HG02678 (cell line): ENCODE results near the gene SPEM3.
A peak's percentile ranks its signal among the peaks of the same experiment; 100 is the strongest.

Source experiments
- ATAC-seq: cut with Tn5 transposase; IDR thresholded peaks from one replicate; pipeline ENCODE4 v1.9.1; 2021; ENCODE audit warnings: mild to moderate bottlenecking, moderate library complexity; ENCODE audit not compliant: unreplicated experiment

Gene SPEM3

GRCh38 chr17:7403727-7403976 lies 25.0 kb upstream of the SPEM3 start:
- ATAC-seq: no peak

DNA sequence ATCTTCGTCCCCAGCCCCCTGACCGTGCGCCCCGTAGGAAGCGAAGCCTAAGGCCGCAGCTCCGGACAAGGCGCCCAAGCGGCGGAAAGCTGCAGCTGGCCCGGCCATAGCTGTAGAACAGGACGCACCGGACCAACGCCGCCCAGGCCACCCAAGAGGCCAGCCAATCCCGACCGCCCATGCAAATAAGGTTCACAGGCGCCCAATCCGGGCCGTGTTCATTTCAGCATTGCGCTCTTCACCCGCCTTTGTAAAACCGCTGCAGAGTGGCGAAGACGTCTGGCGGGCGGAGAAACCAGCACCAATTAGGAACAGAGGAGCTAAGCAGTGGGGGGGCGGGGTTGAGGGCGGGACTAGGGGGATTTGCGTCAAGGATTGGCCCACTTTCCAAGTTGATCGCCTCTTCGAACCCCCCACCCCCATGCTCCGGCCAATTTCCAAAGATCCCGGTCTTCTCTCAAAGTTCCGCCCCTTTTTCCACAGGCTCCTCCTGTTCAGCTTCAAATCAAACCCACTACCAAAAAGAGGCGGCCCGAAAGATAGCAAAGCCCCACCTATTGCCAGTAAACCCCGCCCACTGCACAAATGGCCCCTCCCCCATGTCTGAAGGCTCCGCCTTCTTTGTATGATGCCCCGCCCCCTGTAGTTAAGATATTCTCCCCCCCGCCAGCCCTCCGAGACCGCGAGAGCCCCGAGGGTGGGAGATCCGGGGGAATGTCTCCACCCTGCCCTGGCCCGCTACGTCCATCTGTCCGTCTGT lies 24.5 kb upstream of the SPEM3 start, which contains the start of gene TMEM256:
Gene TMEM256, minus strand, starts transcription at position 121 of the 760 bp plus-strand sequence. Its CDS starts 13 bp downstream, at position 108.
- ATAC-seq: peak; percentile 96

DNA sequence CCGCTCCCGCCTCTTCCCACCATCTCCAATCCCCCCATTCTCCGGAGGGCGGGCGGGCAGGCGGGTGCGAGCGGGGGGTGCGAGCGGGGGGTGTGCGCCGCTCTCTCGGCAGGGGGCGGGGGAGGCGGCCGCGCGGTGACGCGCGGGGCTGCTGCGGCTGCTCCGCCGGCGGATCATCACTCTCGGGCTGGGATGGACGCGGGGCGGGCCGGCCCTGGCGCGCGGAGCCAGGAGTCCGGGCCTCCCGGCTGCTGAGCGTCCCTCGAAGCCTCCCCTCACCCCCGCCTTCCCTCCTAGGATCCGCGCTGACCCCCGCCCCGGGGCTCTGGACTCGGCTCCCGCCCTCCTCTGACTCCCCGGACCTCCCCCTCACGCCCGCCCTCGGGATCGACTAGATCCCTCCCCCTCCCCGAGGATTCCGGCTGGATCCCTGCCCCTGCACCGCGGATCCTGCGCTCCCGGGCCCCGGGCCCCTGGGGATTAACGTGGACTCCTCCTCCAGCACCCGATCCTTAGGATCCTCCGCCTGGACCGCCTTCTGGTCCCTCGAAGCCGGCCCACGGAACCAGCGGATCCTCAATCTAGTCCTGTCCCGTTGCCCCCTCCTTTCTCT lies 23.8 kb upstream of the SPEM3 start:
- ATAC-seq: peak; percentile 9

DNA sequence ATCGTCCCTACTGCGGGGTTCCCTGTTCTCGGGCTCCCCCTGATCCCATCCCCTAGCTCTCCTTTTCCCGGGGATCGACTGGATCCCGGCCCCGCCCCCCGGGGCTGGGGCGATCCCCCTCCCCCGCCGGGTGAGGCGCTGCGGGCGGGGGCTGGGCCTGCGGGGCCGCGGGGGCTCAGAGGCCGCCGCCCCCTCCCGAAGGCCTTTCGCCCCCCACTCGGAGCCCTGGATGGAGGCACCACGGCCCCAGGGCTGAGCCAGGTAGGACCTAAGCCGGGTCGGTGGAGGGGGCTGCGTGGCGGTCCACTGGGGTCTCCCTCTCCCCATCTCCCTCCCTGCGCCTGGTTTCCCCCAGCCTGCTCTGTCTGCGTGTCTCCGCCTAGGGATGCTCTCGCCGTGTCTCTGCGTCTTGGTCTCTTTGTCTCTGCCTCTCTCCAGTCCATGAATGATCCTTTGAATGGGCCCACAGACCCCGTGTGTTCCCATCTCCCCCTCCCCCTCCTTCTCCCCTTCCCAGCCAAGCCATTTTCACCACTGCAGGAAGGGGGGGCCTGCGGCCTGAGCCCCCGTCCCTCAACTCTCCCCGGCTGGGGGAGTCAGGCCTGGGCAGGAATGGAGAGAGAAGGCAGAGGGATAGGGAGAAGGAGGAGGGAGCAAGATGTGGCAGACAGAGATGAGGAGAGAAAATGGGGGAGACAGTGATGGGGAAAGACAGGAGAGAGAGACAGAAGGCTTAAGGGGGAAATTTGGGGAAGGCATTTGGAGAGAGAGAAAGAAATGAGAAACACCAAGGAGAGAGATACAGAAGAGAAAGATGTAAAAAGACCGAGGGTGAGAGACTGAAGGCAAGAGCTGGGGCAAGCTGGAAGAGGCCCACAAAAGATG lies 23.1 kb upstream of the SPEM3 start:
- ATAC-seq: no peak

DNA sequence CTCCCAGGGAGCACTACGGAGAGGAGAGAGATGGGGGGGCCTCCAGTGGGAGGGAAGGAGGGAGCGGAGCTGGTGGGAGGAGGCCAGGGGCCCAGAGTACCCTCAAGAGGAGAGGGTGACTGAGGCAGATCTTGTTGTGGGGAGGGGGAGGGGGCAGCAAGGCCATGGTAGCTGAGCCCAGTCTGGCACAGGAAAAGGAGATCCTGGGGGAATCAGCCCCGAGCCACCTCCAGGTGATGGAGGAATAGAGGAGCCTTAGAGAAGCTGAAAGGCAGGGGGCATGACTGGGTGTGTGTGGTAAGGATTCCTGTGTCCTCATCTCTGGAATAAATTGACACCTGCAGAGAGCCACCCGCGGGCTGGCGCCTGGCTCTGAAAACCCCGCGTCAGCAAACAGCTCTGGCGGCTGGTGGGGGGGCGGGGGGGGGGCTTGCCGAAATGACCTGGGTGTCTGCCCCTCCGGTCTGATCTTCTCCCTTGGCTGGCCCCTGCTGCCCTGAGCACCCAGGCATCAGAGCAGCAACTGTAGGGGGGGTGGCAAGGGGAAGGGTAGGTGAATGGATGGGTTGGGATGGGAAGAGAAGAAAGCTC lies 22.3 kb upstream of the SPEM3 start:
- ATAC-seq: no peak

DNA sequence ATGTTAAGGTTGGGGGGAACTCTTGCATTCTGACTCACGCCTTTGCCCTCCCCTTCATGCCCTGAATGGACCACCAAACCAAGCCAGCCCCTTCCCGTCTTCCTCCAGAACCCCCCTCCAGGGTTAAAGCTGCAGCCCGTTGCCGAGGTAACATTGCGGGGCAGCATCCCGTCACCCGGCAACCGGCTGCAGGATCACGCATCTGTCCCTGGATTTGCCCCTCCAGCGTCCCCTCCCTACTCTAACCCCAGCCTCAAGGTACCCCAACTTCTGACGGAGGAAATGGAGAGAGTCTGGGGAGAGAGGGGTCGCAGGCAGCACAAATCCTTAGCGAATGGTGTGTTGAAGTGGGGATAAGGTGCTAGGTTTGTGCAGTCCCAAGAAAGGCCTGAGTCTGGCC lies 21.6 kb upstream of the SPEM3 start:
- ATAC-seq: no peak

GRCh38 chr17:7407485-7408251 lies 21.0 kb upstream of the SPEM3 start, which contains the start of gene NLGN2:
Gene NLGN2 (plus strand): TSS chr17:7407845. CDS start chr17:7408256, 411 bp downstream.
- no peak for ATAC-seq

- ATAC-seq: no peak
Observed at GRCh38 chr17:7408252-7408727, 20.4 kb upstream of the SPEM3 start.

- ATAC-seq: no peak
Observed at GRCh38 chr17:7408863-7409262, 19.8 kb upstream of the SPEM3 start.

DNA sequence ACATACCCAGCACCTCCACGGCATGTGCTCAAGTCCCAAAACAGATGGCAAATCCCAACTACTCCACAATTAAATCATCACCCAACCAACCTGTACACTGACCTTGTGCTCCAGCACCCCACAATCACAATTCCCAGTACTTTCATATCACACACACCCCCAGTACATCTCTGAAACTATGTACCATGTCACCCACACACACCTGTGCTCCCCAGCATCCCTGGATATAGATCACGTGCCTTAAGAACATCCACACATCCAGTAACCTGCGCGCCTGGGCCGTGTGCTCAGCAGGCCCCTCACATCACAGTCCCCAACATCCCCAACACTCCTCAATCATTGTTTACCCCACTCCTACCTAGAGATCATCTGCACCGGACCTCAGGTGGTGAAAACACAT lies 18.9 kb upstream of the SPEM3 start:
- no peak for ATAC-seq

- ATAC-seq: no peak
Observed at GRCh38 chr17:7410634-7411426, 17.8 kb upstream of the SPEM3 start.

DNA sequence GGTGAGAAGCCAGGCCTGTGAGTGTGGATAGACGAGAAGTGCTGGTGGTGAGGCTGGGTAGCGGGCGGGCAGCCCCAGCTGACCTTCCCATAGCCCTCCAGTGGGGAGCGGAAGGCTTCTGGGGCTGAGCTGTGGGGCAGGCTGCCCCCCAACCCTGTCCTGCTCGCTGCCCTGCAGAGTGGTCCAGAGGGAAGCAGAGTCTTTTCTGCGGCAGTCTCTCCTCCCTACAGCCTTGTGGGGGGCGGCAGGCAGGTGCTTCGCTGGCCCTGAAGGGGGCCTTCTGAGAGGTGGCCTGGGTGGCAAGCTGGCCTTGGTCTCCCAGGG lies 17.3 kb upstream of the SPEM3 start:
- ATAC-seq: no peak

DNA sequence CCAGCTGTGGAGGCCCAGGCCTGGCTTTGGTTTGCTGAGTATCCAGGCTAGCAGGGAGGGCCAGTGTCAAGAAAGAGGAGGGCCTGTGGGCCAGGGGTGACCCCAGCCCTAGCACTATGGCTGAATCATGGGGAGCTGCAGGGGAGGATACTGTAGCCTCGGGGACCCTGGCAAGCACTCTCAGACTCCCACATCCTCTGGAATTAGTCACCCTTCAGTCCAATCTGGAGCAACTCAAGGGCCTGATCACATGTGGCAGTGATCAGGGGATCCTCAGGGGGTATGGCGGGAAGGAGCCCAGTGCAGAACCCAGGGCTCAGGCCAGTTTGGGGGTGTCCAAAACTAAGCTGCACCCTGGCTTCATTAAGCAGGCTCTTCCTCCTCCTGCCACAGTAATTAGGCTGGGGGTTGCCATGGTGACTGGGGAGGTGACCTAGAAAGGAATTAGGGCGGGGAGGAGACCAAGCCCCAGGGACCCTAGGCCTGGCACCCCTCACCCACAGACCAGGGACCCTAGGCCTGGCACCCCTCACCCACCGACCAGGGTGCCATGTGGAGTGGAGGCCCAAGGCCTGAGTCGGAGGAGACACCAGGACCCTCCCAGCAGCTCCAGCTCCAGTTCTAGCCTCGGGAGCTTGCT lies 15.2 kb upstream of the SPEM3 start:
- ATAC-seq: no peak

GRCh38 chr17:7414837-7415236 lies 13.8 kb upstream of the SPEM3 start:
- no peak for ATAC-seq

GRCh38 chr17:7415784-7416183 lies 12.9 kb upstream of the SPEM3 start:
- no peak for ATAC-seq

DNA sequence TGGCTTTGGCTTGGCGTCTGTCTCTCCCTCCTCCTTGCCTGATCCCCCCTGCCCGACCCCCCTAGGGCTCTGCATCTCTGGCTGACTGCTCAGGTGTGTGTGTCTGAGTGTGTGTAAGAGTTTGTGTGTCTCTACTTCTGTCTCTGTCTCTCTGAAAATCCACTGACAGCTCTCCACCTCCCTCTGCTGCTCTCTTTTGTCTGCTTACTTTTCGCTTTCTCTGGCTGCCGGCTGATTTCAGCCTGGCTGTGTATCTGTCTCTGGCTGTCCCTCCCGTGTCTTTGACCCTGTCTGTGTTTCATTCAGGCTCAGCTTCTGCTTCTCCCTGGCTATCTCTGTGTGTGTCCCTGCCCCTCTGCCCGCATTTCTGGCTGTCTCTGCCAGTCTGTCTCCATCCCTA lies 12.3 kb upstream of the SPEM3 start:
- ATAC-seq: no peak

DNA sequence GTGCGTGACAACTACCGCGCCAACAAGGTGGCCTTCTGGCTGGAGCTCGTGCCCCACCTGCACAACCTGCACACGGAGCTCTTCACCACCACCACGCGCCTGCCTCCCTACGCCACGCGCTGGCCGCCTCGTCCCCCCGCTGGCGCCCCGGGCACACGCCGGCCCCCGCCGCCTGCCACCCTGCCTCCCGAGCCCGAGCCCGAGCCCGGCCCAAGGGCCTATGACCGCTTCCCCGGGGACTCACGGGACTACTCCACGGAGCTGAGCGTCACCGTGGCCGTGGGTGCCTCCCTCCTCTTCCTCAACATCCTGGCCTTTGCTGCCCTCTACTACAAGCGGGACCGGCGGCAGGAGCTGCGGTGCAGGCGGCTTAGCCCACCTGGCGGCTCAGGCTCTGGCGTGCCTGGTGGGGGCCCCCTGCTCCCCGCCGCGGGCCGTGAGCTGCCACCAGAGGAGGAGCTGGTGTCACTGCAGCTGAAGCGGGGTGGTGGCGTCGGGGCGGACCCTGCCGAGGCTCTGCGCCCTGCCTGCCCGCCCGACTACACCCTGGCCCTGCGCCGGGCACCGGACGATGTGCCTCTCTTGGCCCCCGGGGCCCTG lies 11.5 kb upstream of the SPEM3 start:
- no peak for ATAC-seq

DNA sequence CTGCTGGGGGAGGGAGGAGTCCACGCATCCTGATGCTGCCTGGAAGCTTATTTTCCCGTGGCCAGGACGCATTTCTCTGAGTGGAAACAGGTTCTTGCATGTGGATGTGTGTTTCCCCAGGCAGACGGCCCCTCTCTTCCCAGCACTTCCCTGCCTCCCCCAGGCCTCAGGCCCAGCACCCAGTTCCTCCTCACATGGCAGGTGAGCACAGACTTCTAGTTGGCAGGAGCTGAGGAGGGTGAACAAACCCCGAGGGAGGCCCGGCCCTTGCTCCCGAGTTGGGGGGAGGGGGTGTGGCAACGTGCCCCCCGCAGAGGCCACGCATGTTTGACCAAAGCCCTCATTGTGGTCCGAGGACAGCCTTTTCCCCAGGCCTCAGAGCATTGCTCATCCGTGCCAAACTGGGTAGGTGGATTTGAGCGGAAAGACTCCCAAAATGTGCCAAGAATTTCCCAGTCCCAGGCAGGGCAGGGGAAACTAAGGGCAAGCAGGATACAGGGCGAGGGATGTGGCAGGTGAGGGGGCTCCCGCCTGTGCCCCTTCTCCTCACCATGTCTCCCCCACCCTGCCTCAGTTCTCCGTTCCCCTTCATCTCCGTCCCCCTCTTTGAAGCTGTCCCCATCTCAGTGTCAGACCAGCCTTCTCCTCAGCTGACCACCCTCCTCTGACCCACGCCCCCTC lies 10.0 kb upstream of the SPEM3 start:
- no peak for ATAC-seq
